HUDEP-2 (cell line): ENCODE results near the gene PGGHG.
"Not testable (repeated sequence)": the region's sequence is repeated elsewhere in the genome, so short reads cannot be mapped to it uniquely, and the experiment has no call there.

Source experiments
- DNase-seq, 76 experiments: peaks; one replicate each; lab custom pipeline; 2025; ENCODE audit not compliant: unreplicated experiment in 76 of 76; lab: John Stamatoyannopoulos, UW

The PGGHG gene

DNA sequence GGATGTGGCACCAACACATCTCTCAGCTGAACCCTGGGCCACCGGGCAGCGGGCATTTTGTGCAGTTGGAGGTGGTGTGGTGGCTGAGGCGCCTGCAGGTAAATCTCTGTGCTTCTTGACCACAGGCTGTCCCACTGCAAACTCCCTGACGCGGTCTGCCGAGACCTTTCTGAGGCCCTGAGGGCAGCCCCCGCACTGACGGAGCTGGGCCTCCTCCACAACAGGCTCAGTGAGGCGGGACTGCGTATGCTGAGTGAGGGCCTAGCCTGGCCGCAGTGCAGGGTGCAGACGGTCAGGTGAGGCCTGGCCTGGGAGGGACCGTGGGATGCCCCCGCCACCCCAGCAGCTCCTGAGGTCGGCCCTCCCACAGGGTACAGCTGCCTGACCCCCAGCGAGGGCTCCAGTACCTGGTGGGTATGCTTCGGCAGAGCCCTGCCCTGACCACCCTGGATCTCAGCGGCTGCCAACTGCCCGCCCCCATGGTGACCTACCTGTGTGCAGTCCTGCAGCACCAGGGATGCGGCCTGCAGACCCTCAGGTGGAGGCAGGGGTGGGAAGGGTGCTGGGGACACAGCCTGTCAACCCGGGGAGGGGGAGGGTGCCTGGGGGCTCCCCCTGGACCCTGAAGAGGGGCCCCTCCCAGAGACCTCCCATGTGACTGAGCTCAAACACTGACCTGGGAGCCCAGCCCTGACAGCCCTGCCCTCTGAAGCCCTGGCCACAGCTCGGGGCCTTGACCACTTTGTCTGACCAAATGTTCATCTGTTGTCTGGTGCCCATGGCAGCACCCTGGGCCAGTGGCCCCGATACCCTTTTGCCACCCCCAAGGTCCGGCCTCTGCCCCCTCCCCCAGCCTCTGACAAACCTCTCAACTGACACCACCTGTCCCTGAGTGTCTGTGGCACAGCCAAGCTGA, 4.6 kb upstream of the PGGHG start:
- no peak for DNase-seq

- no peak for DNase-seq
Observed at GRCh38 chr11:285021-285893, 3.7 kb upstream of the PGGHG start.

- no peak for DNase-seq
Observed at GRCh38 chr11:285894-286220, 3.1 kb upstream of the PGGHG start.

DNA sequence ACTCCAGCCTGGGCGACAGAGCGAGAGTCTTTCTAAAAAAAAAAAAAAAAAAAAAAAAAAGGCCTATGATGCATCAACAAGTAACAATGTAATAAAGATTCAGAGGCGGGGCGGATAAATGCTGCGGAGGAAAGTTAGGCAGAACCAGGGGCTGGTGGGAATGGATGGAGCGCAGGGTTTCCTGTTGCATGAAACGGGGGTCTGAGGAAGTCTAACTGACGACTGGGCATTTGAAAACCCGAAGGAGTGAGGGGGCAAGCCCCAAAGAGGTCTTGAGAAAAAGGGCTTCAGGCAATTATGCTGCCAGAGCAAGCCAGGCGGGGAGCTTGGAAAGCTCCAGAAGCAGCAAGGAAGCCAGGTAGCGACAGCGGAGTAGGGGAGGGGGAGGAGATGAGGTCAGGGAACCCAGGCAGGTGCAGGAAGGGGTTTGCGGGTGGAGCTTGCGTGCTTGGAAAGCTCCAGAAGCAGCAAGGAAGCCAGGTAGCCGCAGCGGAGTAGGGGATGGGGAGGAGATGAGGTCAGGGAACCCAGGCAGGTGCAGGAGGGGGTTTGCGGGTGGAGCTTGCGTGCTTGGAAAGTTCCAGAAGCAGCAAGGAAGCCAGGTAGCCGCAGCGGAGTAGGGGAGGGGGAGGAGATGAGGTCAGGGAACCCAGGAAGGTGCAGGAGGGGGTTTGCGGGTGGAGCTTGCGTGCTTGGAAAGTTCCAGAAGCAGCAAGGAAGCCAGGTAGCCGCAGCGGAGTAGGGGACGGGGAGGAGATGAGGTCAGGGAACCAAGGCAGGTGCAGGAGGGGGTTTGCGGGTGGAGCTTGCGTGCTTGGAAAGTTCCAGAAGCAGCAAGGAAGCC, 1.7 kb upstream of the PGGHG start:
- DNase-seq: not testable (repeated sequence)

- no peak for DNase-seq
Observed at GRCh38 chr11:287821-288477, 977 bp upstream of the PGGHG start.

- no peak for DNase-seq
Observed at GRCh38 chr11:289398-289711, 429 bp downstream of the PGGHG start.

DNA sequence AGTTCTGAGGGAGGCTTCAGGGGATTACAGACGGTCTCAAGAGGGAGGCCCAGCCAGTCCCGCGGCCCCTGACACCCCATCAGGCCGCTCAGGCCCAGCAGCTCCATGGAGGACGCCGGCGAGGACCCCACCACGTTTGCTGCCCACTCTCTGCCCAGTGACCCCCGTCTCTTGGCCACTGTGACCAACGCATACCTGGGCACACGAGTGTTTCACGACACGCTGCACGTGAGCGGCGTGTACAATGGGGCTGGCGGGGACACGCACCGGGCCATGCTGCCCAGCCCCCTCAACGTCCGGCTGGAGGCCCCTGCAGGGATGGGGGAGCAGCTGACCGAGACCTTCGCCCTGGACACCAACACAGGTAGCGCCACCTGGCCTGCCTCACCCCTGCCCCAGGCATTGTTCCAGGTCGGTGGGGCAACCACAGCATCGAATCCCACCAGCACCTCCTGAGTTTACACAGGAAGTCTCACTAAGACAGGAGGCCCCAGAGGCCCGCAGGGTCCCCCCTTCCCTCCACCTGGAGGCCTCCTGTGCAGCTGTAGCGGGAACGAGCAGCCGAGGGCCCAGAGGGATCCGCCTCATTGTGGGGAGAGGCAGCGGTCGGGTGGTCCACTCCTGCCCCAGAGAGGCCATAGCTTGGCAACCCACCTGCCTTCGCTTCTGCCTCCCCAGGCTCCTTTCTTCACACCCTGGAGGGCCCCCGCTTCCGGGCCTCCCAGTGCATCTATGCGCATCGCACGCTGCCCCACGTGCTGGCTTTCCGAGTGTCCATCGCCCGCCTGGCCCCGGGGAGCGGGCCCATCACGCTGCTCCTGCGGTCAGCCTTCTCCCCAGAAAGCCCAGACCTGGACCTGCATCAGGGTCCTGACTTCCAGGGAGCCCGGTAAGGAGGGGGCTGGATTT, 1.0 kb downstream of the PGGHG start:
- no peak for DNase-seq

- DNase-seq: no peak
Observed at GRCh38 chr11:290621-291231, 1.8 kb downstream of the PGGHG start.

DNA sequence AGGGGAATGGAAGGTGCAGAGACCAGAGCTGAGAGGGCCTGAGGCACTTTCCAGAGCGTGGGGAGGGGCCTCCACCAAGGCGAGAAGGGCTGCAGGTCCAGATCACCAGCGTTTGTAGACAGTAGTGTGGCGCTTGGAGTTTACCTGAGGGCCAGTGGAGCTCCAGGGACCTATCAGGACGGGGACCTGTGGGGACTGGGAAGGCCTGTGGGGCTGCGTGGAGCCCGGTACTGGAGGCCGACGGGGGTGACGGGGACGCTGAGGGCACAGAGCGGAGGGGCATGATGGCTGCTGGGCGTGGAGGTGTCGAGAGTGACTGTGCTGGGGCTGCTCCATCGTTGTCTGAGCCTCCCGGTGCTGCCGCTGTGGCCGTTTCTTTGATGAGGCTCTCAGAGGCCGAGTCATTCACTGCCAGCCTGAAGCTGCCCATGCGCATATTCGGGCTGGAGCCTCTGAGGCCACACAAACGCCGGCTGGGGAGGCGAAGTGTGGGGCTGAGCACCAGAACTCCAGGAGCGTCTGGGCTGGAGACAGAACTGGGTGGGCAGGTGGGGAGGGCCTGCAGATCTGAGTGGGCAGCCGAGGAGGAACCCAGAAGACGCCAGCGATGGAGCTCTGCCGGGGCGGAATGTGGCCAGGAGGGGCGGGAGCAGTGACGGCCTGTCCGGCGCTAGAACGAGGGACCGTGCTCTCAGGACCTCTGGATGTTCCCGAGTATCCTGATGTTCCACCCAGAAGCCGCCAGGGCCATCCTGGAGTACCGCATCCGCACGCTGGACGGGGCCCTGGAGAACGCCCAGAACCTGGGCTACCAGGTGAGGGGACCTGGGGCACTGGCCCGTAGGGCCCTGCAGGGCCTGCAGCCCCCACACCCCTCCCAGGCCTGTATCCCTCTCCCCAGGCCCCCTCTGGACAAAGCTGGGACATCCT, 2.6 kb downstream of the PGGHG start:
- DNase-seq: no peak

DNA sequence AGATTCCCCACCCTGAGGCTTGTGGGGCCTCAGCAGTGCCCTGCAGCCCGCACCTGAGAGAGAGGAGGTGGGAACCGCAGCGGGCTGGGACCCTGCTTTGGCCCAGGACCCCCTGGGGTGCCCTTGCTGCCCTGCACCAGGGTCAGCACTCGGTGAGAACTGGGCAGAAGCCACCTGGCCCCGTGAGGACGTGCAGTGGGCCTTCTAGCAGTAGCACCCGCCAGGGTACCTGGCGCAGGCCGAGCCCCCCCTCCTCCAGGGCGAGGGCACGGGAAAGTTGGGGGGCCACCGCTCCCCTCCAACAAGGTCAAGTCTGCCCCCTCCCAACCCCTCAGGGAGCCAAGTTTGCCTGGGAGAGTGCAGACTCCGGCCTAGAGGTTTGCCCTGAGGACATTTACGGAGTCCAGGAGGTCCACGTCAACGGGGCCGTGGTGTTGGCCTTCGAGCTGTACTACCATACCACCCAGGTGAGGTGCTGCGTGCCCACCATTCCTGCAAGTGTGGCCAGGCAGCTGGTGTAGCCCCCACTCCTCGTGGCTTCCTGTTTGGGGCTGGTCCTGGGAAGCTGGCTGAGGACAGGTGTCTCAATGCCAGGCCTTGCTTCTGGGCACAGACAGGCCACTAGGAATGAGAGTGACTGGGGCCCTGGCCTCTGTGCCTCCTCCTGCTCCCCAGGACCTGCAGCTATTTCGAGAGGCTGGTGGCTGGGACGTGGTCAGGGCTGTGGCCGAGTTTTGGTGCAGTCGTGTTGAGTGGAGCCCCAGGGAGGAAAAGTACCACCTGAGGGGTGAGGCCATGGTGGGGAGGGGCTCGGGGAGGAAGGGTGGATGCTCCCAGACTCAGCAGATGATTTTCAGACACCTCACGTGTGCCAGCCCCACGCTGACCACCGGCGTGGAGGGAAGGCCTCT, 3.5 kb downstream of the PGGHG start:
- no peak for DNase-seq

DNA sequence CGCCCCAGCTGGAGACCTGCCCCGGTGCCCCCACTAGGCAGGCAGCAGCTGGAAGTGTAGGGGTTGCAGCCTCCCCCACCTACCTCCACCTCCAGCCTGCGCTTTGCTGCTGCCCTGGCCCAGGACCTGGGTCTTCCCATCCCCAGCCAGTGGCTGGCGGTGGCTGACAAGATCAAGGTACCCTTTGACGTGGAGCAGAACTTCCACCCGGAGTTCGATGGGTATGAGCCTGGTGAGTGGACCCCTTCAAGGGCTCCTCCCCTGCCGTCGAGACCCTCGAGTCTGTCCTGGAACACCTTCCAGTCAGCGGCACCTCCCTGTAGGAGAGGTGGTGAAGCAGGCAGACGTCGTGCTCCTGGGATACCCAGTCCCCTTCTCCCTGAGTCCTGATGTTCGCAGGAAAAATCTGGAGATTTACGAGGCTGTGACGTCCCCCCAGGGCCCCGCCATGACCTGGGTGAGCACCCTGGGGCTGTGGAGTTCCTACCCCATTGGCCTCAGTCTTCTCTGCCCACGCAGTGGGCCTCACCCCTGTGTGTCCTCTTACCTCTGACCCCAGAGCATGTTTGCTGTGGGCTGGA, 4.4 kb downstream of the PGGHG start:
- no peak for DNase-seq

DNA sequence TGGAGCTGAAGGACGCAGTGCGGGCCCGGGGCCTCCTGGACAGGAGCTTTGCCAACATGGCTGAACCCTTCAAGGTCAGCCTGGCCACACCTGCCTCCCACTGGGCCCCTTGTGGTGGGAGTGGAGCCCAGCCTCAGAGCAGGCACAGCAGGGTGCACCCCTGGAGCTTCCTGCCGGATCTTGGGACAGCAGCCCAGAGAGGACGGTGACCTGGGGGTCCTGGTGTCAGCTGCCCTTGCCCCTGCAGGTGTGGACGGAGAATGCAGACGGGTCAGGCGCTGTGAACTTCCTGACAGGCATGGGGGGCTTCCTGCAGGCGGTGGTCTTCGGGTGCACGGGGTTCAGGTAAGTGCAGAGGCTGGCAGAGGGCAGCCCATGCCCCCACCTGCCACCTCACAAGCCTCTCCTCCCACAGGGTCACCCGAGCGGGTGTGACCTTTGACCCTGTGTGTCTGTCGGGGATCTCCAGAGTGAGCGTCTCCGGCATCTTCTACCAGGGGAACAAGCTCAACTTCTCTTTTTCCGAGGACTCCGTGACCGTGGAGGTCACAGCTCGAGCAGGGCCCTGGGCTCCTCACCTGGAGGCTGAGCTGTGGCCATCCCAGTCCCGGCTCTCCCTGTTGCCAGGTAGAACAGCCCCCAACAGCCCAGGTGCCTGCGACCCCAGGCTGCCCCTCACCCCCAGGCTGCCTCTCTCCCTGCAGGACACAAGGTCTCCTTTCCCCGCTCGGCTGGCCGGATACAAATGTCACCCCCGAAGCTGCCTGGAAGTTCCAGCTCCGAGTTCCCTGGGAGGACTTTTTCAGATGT, 5.1 kb downstream of the PGGHG start:
- DNase-seq: no peak

GRCh38 chr11:294780-295179, 5.9 kb downstream of the PGGHG start:
- DNase-seq: no peak

DNA sequence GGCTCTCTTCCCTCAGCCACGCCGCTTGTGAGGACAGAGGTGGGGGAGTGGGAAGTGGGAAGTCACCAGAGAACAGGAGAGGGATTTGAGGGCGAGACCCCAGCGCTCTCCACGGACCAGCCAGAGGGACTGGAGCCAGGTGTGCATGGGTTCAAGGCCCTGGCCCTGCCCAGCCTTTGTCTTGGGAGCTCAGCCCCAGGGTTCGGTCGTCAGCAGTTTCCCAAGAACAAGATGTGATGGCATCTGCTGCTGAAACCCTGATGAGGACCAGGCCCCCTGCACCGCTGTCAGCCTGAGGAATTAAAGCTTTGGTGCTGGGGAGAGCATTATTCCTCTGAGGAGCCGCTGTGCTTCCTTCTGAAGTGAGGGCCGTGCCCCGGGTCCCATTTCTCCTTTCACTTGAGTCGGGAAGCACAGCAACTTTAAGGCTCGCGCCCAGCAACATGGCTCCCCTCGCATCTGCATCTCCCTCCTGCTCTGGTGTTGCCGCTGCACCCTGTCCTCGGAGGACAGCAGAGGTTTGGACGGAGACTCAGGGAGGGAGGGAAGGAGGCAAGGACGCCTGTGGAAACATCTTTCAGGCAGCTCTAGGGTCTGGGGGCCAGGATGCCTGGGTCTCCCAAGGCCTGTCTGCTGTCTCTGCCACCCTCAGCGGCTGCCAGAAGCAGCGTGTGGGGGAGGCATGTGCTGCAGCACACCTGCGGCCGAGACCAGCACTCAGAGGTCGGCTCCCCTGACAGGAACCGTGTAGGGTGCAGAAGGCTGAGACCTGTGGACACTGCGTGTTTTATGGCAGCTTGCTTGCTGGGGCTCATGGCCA, 6.6 kb downstream of the PGGHG start:
- DNase-seq: no peak
